ENCODE measurements around the gene ATXN2L. TPM values are rescaled to one million over a fixed set of nuclear protein-coding genes. Genes with fewer than 3 reads are reported as not detected.

Gene ATXN2L
- total and polyA plus RNA-seq, 10 of the 15 experiments (the other 5 are each of a cell fraction or from before 2014, with no cell fraction given), result 3.5 to 210 (median 61.1) TPM

DNA sequence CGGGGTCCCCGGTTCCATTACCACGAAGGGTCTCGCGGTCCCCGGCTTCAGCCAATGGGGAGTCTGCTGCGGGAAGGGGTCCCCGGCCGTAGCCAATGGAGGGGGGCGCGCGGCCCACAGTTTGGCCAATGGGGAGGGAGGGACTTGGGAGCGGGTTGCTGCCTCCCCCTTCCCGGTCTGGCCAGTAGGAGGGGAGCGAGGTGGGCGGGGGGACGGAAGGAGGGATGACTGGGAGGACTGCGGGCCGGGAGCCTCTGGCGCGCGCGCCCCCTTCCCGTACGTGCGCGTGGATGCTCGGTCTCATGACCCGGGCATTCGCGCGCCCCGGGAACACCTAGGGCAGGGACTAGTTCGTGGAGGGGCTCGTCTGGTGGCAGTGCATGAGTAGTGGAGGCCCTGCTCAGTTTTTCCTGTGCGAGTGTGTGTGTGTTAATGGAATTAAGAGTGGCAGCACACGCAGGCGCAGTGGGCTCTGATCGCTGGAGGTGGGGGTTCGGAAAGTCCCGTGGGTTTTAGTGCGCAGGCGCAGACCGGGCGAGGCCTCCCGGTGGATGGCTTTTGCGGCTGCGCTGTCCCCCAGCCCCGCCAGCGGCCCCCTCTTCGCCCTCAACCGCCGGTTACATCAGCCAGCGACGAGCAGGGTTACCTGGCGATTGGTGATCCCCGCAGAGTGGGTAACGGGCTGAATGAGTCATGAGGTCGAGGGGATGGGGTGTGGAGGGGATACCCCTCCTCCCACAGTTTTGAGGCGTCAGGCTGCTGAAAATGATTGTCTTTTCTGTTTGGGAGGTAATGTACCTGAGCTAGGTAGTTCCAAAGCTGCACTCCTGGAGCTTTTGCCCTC lies 1.3 kb downstream of the ATXN2L start:
- Histone ChIP-seq H3K9ac (ENCODE audit: control insufficient read depth, insufficient read depth, low read length) (peak overlapping the region; percentile 98), H3K36me3 (ENCODE audit: control insufficient read depth in 2 of 2, insufficient read depth in 2 of 2, low read length in 1 of 2) (peaks cover 21 to 28% of the 10 kb centered on the region in 2 experiments), H4K20me1 (ENCODE audit: control insufficient read depth, insufficient read depth) (peaks cover 10% of the 10 kb centered on the region), H2AFZ (ENCODE audit: control insufficient read depth, low read depth, low read length) (peak overlapping the region; percentile 61), H3K27me3 (replicated peaks in 1 of 2; ENCODE audit: control insufficient read depth in 2 of 2, insufficient read depth in 2 of 2, low read length in 1 of 2) (no peaks in the 10 kb centered on the region), H3K4me1 (ENCODE audit: control insufficient read depth, insufficient read depth, low read length) (peaks cover 8% of the 10 kb centered on the region; the same call in 1 of the 2 replicates), H3K4me2 (ENCODE audit: control insufficient read depth, insufficient read depth) (peak overlapping the region; percentile 87), H3K4me3 (peak overlapping the region; percentile 73), H3K9me3 (replicated peaks; ENCODE audit: control insufficient read depth, insufficient read depth, low read length) (no peaks in the 10 kb centered on the region), H3K27ac (ENCODE audit: control insufficient read depth, insufficient read depth) (peak overlapping the region; percentile 97), H3K79me2 (ENCODE audit: control insufficient read depth, insufficient read depth, low read length) (peaks cover 55% of the 10 kb centered on the region)
- peak; percentile 90 for ATAC-seq
- no TSS peak for BruUV-seq (replicated peaks)
- ChIA-PET POLR2A (interaction anchor here (0.7 to 3.9 kb wide), 5 partner anchors 23 to 111 kb away, joined by 3 to 28 read pairs (median 3); partner anchors contain the start of genes CD19 and TUFM), SMC1A (ENCODE audit: uncharacterized antibody, unreplicated experiment) (interaction anchor here (0.8 to 1.0 kb wide), 2 partner anchors 18 to 38 kb away, joined by 3 read pairs; no protein-coding TSS in a partner anchor), CTCF (interaction anchor here (0.9 to 2.0 kb wide), 4 partner anchors 21 to 121 kb away, joined by 3 to 7 read pairs (median 3); partner anchors contain the start of gene TUFM), RAD21 (ENCODE audit: unreplicated experiment) (interaction anchor here (1.1 to 1.7 kb wide), 3 partner anchors 23 to 121 kb away, joined by 4 to 7 read pairs (median 5); partner anchors contain the start of genes CD19 and TUFM)
- peak; percentile 86 for DNase-seq (ENCODE audit: low read depth, low spot score)
- 0% methylated on average over 54 of the region's 60 CpGs for WGBS (ENCODE audit: insufficient coverage, insufficient replicate concordance, low lambda C conversion rate, missing lambda C conversion rate)
- in situ Hi-C loops (cut with MboI) (no loop called here), intact Hi-C loops (cut with micrococcal nuclease; ENCODE audit: unreplicated experiment) (loop anchor here (1.0 to 5.0 kb wide), 3 partner anchors 22 to 123 kb away; partner anchors contain the start of genes RABEP2 and TUFM)
- FAIRE-seq, result no peak
- TF ChIP-seq, protein P1, sequence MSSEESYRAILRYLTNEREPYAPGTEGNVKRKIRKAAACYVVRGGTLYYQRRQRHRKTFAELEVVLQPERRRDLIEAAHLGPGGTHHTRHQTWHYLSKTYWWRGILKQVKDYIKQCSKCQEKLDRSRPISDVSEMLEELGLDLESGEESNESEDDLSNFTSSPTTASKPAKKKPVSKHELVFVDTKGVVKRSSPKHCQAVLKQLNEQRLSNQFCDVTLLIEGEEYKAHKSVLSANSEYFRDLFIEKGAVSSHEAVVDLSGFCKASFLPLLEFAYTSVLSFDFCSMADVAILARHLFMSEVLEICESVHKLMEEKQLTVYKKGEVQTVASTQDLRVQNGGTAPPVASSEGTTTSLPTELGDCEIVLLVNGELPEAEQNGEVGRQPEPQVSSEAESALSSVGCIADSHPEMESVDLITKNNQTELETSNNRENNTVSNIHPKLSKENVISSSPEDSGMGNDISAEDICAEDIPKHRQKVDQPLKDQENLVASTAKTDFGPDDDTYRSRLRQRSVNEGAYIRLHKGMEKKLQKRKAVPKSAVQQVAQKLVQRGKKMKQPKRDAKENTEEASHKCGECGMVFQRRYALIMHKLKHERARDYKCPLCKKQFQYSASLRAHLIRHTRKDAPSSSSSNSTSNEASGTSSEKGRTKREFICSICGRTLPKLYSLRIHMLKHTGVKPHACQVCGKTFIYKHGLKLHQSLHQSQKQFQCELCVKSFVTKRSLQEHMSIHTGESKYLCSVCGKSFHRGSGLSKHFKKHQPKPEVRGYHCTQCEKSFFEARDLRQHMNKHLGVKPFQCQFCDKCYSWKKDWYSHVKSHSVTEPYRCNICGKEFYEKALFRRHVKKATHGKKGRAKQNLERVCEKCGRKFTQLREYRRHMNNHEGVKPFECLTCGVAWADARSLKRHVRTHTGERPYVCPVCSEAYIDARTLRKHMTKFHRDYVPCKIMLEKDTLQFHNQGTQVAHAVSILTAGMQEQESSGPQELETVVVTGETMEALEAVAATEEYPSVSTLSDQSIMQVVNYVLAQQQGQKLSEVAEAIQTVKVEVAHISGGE (CRISPR knock-in tag; IDR thresholded peaks at IDR 0.05), result no peak
- TF ChIP-seq, protein P2, sequence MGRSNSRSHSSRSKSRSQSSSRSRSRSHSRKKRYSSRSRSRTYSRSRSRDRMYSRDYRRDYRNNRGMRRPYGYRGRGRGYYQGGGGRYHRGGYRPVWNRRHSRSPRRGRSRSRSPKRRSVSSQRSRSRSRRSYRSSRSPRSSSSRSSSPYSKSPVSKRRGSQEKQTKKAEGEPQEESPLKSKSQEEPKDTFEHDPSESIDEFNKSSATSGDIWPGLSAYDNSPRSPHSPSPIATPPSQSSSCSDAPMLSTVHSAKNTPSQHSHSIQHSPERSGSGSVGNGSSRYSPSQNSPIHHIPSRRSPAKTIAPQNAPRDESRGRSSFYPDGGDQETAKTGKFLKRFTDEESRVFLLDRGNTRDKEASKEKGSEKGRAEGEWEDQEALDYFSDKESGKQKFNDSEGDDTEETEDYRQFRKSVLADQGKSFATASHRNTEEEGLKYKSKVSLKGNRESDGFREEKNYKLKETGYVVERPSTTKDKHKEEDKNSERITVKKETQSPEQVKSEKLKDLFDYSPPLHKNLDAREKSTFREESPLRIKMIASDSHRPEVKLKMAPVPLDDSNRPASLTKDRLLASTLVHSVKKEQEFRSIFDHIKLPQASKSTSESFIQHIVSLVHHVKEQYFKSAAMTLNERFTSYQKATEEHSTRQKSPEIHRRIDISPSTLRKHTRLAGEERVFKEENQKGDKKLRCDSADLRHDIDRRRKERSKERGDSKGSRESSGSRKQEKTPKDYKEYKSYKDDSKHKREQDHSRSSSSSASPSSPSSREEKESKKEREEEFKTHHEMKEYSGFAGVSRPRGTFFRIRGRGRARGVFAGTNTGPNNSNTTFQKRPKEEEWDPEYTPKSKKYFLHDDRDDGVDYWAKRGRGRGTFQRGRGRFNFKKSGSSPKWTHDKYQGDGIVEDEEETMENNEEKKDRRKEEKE (IDR thresholded peaks at IDR 0.05), result no peak
- TF ChIP-seq POLR2AphosphoS2 (IDR thresholded peaks at IDR 0.05; ENCODE audit: low read depth, low read length), result peak; percentile 85
- TF ChIP-seq, protein P3, sequence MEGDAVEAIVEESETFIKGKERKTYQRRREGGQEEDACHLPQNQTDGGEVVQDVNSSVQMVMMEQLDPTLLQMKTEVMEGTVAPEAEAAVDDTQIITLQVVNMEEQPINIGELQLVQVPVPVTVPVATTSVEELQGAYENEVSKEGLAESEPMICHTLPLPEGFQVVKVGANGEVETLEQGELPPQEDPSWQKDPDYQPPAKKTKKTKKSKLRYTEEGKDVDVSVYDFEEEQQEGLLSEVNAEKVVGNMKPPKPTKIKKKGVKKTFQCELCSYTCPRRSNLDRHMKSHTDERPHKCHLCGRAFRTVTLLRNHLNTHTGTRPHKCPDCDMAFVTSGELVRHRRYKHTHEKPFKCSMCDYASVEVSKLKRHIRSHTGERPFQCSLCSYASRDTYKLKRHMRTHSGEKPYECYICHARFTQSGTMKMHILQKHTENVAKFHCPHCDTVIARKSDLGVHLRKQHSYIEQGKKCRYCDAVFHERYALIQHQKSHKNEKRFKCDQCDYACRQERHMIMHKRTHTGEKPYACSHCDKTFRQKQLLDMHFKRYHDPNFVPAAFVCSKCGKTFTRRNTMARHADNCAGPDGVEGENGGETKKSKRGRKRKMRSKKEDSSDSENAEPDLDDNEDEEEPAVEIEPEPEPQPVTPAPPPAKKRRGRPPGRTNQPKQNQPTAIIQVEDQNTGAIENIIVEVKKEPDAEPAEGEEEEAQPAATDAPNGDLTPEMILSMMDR (IDR thresholded peaks at IDR 0.05 in 2 of 3, conservative IDR thresholded peaks at IDR 0.05 in 1 of 3; ENCODE audit: control insufficient read depth in 2 of 3, extremely low read depth in 1 of 3, insufficient read depth in 1 of 3, low read depth in 3 of 3, low read length in 3 of 3), result 0 out of 6 replicates have a peak, but pooled peaks of 1 of the 3 experiments have one; percentile 13
- no peak for TF ChIP-seq WRNIP1 (IDR thresholded peaks at IDR 0.05; ENCODE audit: borderline replicate concordance, low read depth, low read length)
- TF ChIP-seq, protein P4, sequence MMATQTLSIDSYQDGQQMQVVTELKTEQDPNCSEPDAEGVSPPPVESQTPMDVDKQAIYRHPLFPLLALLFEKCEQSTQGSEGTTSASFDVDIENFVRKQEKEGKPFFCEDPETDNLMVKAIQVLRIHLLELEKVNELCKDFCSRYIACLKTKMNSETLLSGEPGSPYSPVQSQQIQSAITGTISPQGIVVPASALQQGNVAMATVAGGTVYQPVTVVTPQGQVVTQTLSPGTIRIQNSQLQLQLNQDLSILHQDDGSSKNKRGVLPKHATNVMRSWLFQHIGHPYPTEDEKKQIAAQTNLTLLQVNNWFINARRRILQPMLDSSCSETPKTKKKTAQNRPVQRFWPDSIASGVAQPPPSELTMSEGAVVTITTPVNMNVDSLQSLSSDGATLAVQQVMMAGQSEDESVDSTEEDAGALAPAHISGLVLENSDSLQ (IDR thresholded peaks at IDR 0.05), result 0 out of 2 replicates have a peak, but pooled peaks have one; percentile 22

Data from GM12878 (cell line).